H1 (cell line): Measurements from ENCODE around the gene NEURL2. TPM values are rescaled to one million over a fixed set of nuclear protein-coding genes. Genes with fewer than 3 reads are reported as not detected.

Source experiments
- CTCF ChIA-PET: fragments of 300-600 bp; sonication (Branson Sonifier 250); formaldehyde crosslinking; loops from one replicate; lab custom pipeline; 2021; ENCODE audit not compliant: partially characterized antibody; lab: Charles Lee
- POLR2A ChIA-PET: fragments of 300-600 bp; sonication (Branson Sonifier 250); formaldehyde crosslinking; loops from one replicate; lab custom pipeline; 2021; ENCODE audit warnings: inconsistent platforms; ENCODE audit not compliant: partially characterized antibody; lab: Charles Lee
- DNase-seq, 2 experiments: peaks; one replicate each; pipeline versions ENCODE4 v3.0.0 to v3.0.0-alpha.2; 2010 to 2022; ENCODE audit warnings: low spot score in 2 of 2, low read depth in 1 of 2, mixed read lengths in 1 of 2
- FAIRE-seq: peaks from 2 replicates; lab custom pipeline; 2011; peaks lifted over from hg19 to GRCh38; lab: Jason Lieb, UNC
- H2AFZ ChIP-seq: 2 replicates; pipeline ENCODE4 v1.8.1; 2012; ENCODE audit warnings: low read length, inconsistent platforms
- H2AK5ac ChIP-seq: 2 replicates; pipeline ENCODE4 v1.6.1; 2013; ENCODE audit warnings: low read depth, low read length
- H2BK120ac ChIP-seq: replicated peaks from 2 replicates; pipeline ENCODE3; 2013; ENCODE audit warnings: low read depth, low read length, inconsistent platforms
- H2BK12ac ChIP-seq: 2 replicates; pipeline ENCODE4 v1.6.1; 2013; ENCODE audit warnings: low read depth, low read length
- H2BK15ac ChIP-seq: 2 replicates; pipeline ENCODE4 v1.6.1; 2013; ENCODE audit warnings: low read length
- H2BK20ac ChIP-seq: 2 replicates; pipeline ENCODE4 v1.6.1; 2013; ENCODE audit warnings: low read length
- H2BK5ac ChIP-seq: 2 replicates; pipeline ENCODE4 v1.6.1; 2013; ENCODE audit warnings: low read depth, low read length
- H3K14ac ChIP-seq: 2 replicates; pipeline ENCODE4 v1.6.1; 2013; ENCODE audit warnings: inconsistent platforms; ENCODE audit not compliant: insufficient read length
- H3K18ac ChIP-seq: 2 replicates; pipeline ENCODE4 v1.6.1; 2013; ENCODE audit warnings: low read length; ENCODE audit errors: extremely low read depth
- H3K23ac ChIP-seq: 2 replicates; pipeline ENCODE4 v1.6.1; 2013; ENCODE audit warnings: inconsistent platforms; ENCODE audit not compliant: insufficient read length
- H3K23me2 ChIP-seq: 2 replicates; pipeline ENCODE4 v1.6.1; 2013; ENCODE audit warnings: low read depth, low read length
- H3K27ac ChIP-seq: 2 replicates; pipeline ENCODE4 v1.6.1; 2011; ENCODE audit warnings: low read depth, low read length, inconsistent platforms
- H3K27me3 ChIP-seq, 4 experiments: replicated peaks in 1 of 4; 1 replicate in 1 of 4; 2 replicates in 3 of 4; pipeline versions ENCODE4 v1.6.1 to v1.8.1; 2011 to 2013; ENCODE audit warnings: low read length in 3 of 4, mild to moderate bottlenecking in 3 of 4, inconsistent platforms in 2 of 4, mixed read lengths in 2 of 4, moderate library complexity in 1 of 4; ENCODE audit not compliant: control insufficient read depth in 3 of 4, insufficient read depth in 3 of 4; ENCODE audit errors: extremely low read depth in 1 of 4
- H3K36me3 ChIP-seq, 4 experiments: 2 replicates each; pipeline versions ENCODE4 v1.6.1 to v1.8.1; 2011 to 2013; ENCODE audit warnings: mild to moderate bottlenecking in 4 of 4, low read length in 3 of 4, moderate library complexity in 2 of 4, control low read depth in 1 of 4, inconsistent platforms in 1 of 4; ENCODE audit not compliant: insufficient read depth in 4 of 4, control insufficient read depth in 2 of 4
- H3K4ac ChIP-seq: replicated peaks from 2 replicates; pipeline ENCODE3; 2013; ENCODE audit warnings: low read length, low read depth, mixed read lengths, inconsistent platforms; ENCODE audit not compliant: insufficient read length
- H3K4me1 ChIP-seq, 4 experiments: replicated peaks in 1 of 4; 1 replicate in 1 of 4; 2 replicates in 3 of 4; pipeline versions ENCODE4 v1.6.1 to v1.8.1; 2011 to 2013; ENCODE audit warnings: low read length in 3 of 4, inconsistent platforms in 2 of 4, mixed read lengths in 1 of 4; ENCODE audit not compliant: insufficient read depth in 4 of 4, control insufficient read depth in 3 of 4
- H3K4me2 ChIP-seq, 2 experiments: 2 replicates each; pipeline versions ENCODE4 v1.6.1 to v1.8.1; 2011 to 2013; ENCODE audit warnings: low read depth in 2 of 2, low read length in 2 of 2, control low read depth in 1 of 2, inconsistent platforms in 1 of 2, mild to moderate bottlenecking in 1 of 2; ENCODE audit not compliant: insufficient read depth in 1 of 2
- H3K4me3 ChIP-seq, 4 experiments: fragments of 200-600, 300-600 bp in 1 of 4; sonication (generic), shearing (Covaris generic), sonication (Bioruptor Twin) in 1 of 4; 2 replicates each; pipeline versions ENCODE4 v1.5.1 to v1.8.1; 2011 to 2016; ENCODE audit warnings: low read length in 4 of 4, low read depth in 3 of 4, control low read depth in 2 of 4, inconsistent platforms in 2 of 4, mild to moderate bottlenecking in 2 of 4, mixed read lengths in 1 of 4, moderate library complexity in 1 of 4; ENCODE audit not compliant: insufficient read depth in 2 of 4; ENCODE audit errors: extremely low read depth in 1 of 4
- H3K56ac ChIP-seq: replicated peaks from 2 replicates; pipeline ENCODE3; 2013; ENCODE audit warnings: low read depth, mild to moderate bottlenecking, mixed read lengths, low read length, inconsistent platforms; ENCODE audit not compliant: insufficient read length
- H3K79me1 ChIP-seq: 2 replicates; pipeline ENCODE4 v1.6.1; 2013; ENCODE audit warnings: low read depth, low read length, control low read depth
- H3K79me2 ChIP-seq, 2 experiments: 2 replicates each; pipeline versions ENCODE4 v1.6.1 to v1.8.1; 2012 to 2013; ENCODE audit warnings: low read length in 2 of 2, mild to moderate bottlenecking in 2 of 2, inconsistent platforms in 1 of 2; ENCODE audit not compliant: insufficient read depth in 2 of 2, control insufficient read depth in 1 of 2
- H3K9ac ChIP-seq, 4 experiments: replicated peaks in 1 of 4; 1 replicate in 1 of 4; 2 replicates in 3 of 4; pipeline versions ENCODE4 v1.6.1 to v1.8.1; 2011 to 2013; ENCODE audit warnings: low read depth in 3 of 4, low read length in 3 of 4, control low read depth in 2 of 4, mild to moderate bottlenecking in 2 of 4, moderate library complexity in 2 of 4, inconsistent platforms in 1 of 4; ENCODE audit errors: extremely low read depth in 1 of 4
- H3K9me3 ChIP-seq, 2 experiments: 2 replicates each; pipeline versions ENCODE4 v1.6.1 to v1.8.1; 2012 to 2013; ENCODE audit warnings: mild to moderate bottlenecking in 2 of 2, moderate library complexity in 2 of 2, control low read depth in 1 of 2, inconsistent platforms in 1 of 2, low read depth in 1 of 2, low read length in 1 of 2, mixed read lengths in 1 of 2; ENCODE audit not compliant: insufficient read depth in 2 of 2
- H4K20me1 ChIP-seq, 2 experiments: replicated peaks in 1 of 2; 2 replicates each; pipeline versions ENCODE3 to v1.8.1; 2011 to 2013; ENCODE audit warnings: inconsistent platforms in 2 of 2, low read length in 2 of 2, mild to moderate bottlenecking in 1 of 2; ENCODE audit not compliant: insufficient read depth in 2 of 2, control insufficient read depth in 1 of 2
- H4K5ac ChIP-seq: 2 replicates; pipeline ENCODE4 v1.6.1; 2013; ENCODE audit warnings: low read length, low read depth, mixed read lengths, inconsistent platforms; ENCODE audit not compliant: insufficient read length
- H4K8ac ChIP-seq: 2 replicates; pipeline ENCODE4 v1.8.0; 2013; ENCODE audit warnings: mild to moderate bottlenecking, moderate library complexity, low read length, inconsistent platforms; ENCODE audit not compliant: insufficient read depth; ENCODE audit errors: extremely low read depth
- H4K91ac ChIP-seq: replicated peaks from 2 replicates; pipeline ENCODE3; 2013; ENCODE audit warnings: low read length, mixed read lengths, inconsistent platforms; ENCODE audit not compliant: insufficient read length
- CHD2 ChIP-seq: IDR thresholded peaks from 2 replicates; pipeline ENCODE4 v1.6.1; 2012; ENCODE audit warnings: low read length, improper control_type of control experiment
- CTBP2 ChIP-seq: IDR thresholded peaks from 2 replicates; pipeline ENCODE4 v1.7.0; 2011; ENCODE audit warnings: borderline replicate concordance, mild to moderate bottlenecking, moderate library complexity, mixed read lengths, low read length; ENCODE audit not compliant: insufficient read depth, insufficient read length
- KDM4A ChIP-seq: IDR thresholded peaks from one replicate; pipeline ENCODE4 v1.7.1; 2012; ENCODE audit warnings: low read depth, mild to moderate bottlenecking, moderate library complexity, low read length, inconsistent platforms; ENCODE audit not compliant: severe bottlenecking
- KDM5A ChIP-seq: fragments of 200-600 bp; IDR thresholded peaks from 2 replicates; pipeline ENCODE4 v1.7.1; 2012; ENCODE audit warnings: mild to moderate bottlenecking, low read length, inconsistent platforms, mixed read lengths
- WGBS, 2 experiments: shearing (Covaris generic) in 1 of 2; methylation state at CpG; one replicate each; pipeline versions ENCODE4 v1.1.6 to v1.1.7; 2013 to 2015; ENCODE audit warnings: low lambda C conversion rate in 2 of 2, mixed read lengths in 2 of 2, inconsistent platforms in 1 of 2, low coverage in 1 of 2, missing lambda C conversion rate in 1 of 2; ENCODE audit not compliant: insufficient replicate concordance in 2 of 2, insufficient coverage in 1 of 2, insufficient read length in 1 of 2; ENCODE audit errors: extremely low coverage in 1 of 2, missing lambda C conversion rate in 1 of 2; 5-methylcytosine and 5-hydroxymethylcytosine counted together
- polyA plus RNA-seq, 7 experiments: library from polyadenylated mRNA; depleted of rRNA in 3 of 7; stranded (reverse) in 5 of 7; unstranded in 2 of 7; fragments of >200 nt in 5 of 7; fragments of 200-250 nt in 2 of 7; gene quantifications; 1 replicate in 5 of 7; 2 replicates in 1 of 7; 4 replicates in 1 of 7; pipeline versions ENCODE4 v1.2.1 to v1.2.3, GENCODE V29; 2011 to 2013; ENCODE audit warnings: missing spikeins in 2 of 7, mixed read lengths in 2 of 7
- total RNA-seq: library from RNA; stranded (reverse); fragmentation: NEBNext Ultra II Directional; extraction: Animal tissue kit (Norgen Biotek cat#: 25700); gene quantifications from 2 replicates; pipeline ENCODE4 v1.2.1, GENCODE V29; 2021
- TF ChIP-seq, protein P1 (sequence below): IDR thresholded peaks from 2 replicates; pipeline ENCODE4 v1.6.1; 2011; ENCODE audit warnings: low read length, improper control_type of control experiment
- TF ChIP-seq, protein P2 (sequence below): IDR thresholded peaks from 2 replicates; pipeline ENCODE4 v1.6.1; 2012; ENCODE audit warnings: inconsistent platforms

NEURL2 gene
- total and polyA plus RNA-seq, 2 of the 8 experiments (the other 6 are each of a cell fraction or from before 2014, with no cell fraction given): 6.9 TPM

DNA sequence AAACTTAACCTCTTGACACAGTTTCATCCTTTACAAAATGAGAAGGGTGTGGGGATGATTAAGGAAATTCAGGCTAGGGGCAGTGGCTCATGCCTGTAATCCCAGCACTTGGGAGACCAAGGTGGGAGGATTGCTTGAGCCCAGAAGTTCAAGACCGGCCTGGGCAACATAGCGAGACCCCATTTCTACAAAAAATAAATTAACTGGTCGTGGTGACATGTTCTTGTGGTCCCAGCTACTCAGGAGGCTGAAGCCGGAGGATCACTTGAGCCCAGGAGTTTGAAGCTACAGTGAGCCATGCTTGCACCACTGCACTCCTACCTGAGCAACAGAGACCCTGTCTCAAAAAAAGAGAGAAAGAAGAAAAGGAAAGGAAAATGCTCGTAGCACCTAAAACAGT lies 24.6 kb downstream of the NEURL2 start:
- Histone ChIP-seq H3K56ac (no peak overlapping the region), H3K27ac (no peak overlapping the region), H3K79me1 (no peaks in the 10 kb centered on the region), H2BK15ac (no peak overlapping the region), H3K4ac (no peak overlapping the region), H3K27me3 (no peaks in the 10 kb centered on the region), H4K20me1 (no peaks in the 10 kb centered on the region), H2BK5ac (no peak overlapping the region), H2BK120ac (no peak overlapping the region), H2AFZ (no peak overlapping the region), H3K23me2 (no peaks in the 10 kb centered on the region), H4K5ac (no peak overlapping the region), H3K79me2 (no peaks in the 10 kb centered on the region), H2BK12ac (no peak overlapping the region), H4K8ac (no peak overlapping the region), H3K9me3 (no peaks in the 10 kb centered on the region), H3K4me2 (no peak overlapping the region), H3K23ac (no peak overlapping the region), H2AK5ac (no peak overlapping the region), H3K36me3 (no peaks in the 10 kb centered on the region; a peak in 1 of 8 replicates), H3K9ac (no peak overlapping the region), H4K91ac (no peak overlapping the region), H3K14ac (no peak overlapping the region), H2BK20ac (no peak overlapping the region), H3K4me1 (no peaks in the 10 kb centered on the region), H3K4me3 (no peak overlapping the region), H3K18ac (no peak overlapping the region)
- CTCF ChIA-PET: interaction anchor here (1.2 to 1.3 kb wide), 3 partner anchors 22 to 92 kb away, joined by 3 read pairs; no protein-coding TSS in a partner anchor
- DNase-seq: no peak
- TF ChIP-seq CHD2: no peak
- TF ChIP-seq CTBP2: no peak
- TF ChIP-seq, protein P1, sequence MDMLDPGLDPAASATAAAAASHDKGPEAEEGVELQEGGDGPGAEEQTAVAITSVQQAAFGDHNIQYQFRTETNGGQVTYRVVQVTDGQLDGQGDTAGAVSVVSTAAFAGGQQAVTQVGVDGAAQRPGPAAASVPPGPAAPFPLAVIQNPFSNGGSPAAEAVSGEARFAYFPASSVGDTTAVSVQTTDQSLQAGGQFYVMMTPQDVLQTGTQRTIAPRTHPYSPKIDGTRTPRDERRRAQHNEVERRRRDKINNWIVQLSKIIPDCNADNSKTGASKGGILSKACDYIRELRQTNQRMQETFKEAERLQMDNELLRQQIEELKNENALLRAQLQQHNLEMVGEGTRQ: no peak
- TF ChIP-seq KDM4A: no peak
- TF ChIP-seq, protein P2, sequence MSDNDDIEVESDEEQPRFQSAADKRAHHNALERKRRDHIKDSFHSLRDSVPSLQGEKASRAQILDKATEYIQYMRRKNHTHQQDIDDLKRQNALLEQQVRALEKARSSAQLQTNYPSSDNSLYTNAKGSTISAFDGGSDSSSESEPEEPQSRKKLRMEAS: no peak
- TF ChIP-seq KDM5A: no peak
- 92% methylated on average over 5 of the region's 5 CpGs; no CpG with 5 or more reads in 1 of the 2 experiments for WGBS, 2 experiments
- no peak for FAIRE-seq
- POLR2A ChIA-PET: interaction anchor here (0.9 to 8.1 kb wide), 4 partner anchors 8 to 24 kb away, joined by 3 to 39 read pairs (median 4); partner anchors contain the start of genes NEURL2 and ZSWIM1
